Trophoblast cell (in vitro differentiated cells and primary cell): ENCODE data around the gene FGFBP1.

Source experiments
- DNase-seq, 2 donors: peaks; one replicate each; pipeline ENCODE4 v3.0.0-alpha.2; 2016
- H2AFZ ChIP-seq: 2 replicates; pipeline ENCODE4 v1.6.1; 2013; ENCODE audit warnings: low read length, moderate library complexity, mild to moderate bottlenecking; ENCODE audit not compliant: insufficient read depth, poor library complexity
- H2AK5ac ChIP-seq: 2 replicates; pipeline ENCODE4 v1.6.1; 2013; ENCODE audit warnings: mild to moderate bottlenecking, low read length
- H2BK120ac ChIP-seq: 2 replicates; pipeline ENCODE4 v1.6.1; 2013; ENCODE audit warnings: low read length, mild to moderate bottlenecking, moderate library complexity; ENCODE audit not compliant: insufficient read depth, poor library complexity
- H2BK12ac ChIP-seq: 2 replicates; pipeline ENCODE4 v1.6.1; 2013; ENCODE audit warnings: mild to moderate bottlenecking, low read length, moderate library complexity
- H2BK5ac ChIP-seq: 2 replicates; pipeline ENCODE4 v1.6.1; 2013; ENCODE audit warnings: low read length, low read depth, moderate library complexity, mild to moderate bottlenecking; ENCODE audit not compliant: poor library complexity
- H3K14ac ChIP-seq: 2 replicates; pipeline ENCODE4 v1.6.1; 2013; ENCODE audit warnings: mild to moderate bottlenecking, low read length
- H3K18ac ChIP-seq: 2 replicates; pipeline ENCODE4 v1.6.1; 2013; ENCODE audit warnings: mild to moderate bottlenecking, low read length
- H3K23ac ChIP-seq: 2 replicates; pipeline ENCODE4 v1.6.1; 2013; ENCODE audit warnings: low read length
- H3K27ac ChIP-seq: 2 replicates; pipeline ENCODE4 v1.5.1; 2013; ENCODE audit warnings: low read depth, mild to moderate bottlenecking, inconsistent platforms, low read length, moderate library complexity
- H3K27me3 ChIP-seq: 2 replicates; pipeline ENCODE4 v1.6.1; 2013; ENCODE audit warnings: inconsistent platforms, mild to moderate bottlenecking, low read length, moderate library complexity; ENCODE audit not compliant: insufficient read depth
- H3K36me3 ChIP-seq, 2 experiments: 1 replicate in 1 of 2; 2 replicates in 1 of 2; pipeline ENCODE4 v1.6.1; 2013; ENCODE audit warnings: low read length in 2 of 2, mild to moderate bottlenecking in 2 of 2, moderate library complexity in 1 of 2; ENCODE audit not compliant: insufficient read depth in 2 of 2, control insufficient read depth in 1 of 2
- H3K4ac ChIP-seq: 2 replicates; pipeline ENCODE4 v1.6.1; 2013; ENCODE audit warnings: low read depth, mild to moderate bottlenecking, low read length, moderate library complexity
- H3K4me1 ChIP-seq, 2 experiments: 1 replicate in 1 of 2; 2 replicates in 1 of 2; pipeline ENCODE4 v1.6.1; 2013; ENCODE audit warnings: low read length in 2 of 2, mild to moderate bottlenecking in 2 of 2, moderate library complexity in 1 of 2; ENCODE audit not compliant: insufficient read depth in 2 of 2, control insufficient read depth in 1 of 2
- H3K4me2 ChIP-seq: 2 replicates; pipeline ENCODE4 v1.6.1; 2013; ENCODE audit warnings: inconsistent platforms, mild to moderate bottlenecking, low read length, moderate library complexity
- H3K4me3 ChIP-seq: 2 replicates; pipeline ENCODE4 v1.5.1; 2013; ENCODE audit warnings: mild to moderate bottlenecking, low read depth, low read length, inconsistent platforms
- H3K79me1 ChIP-seq: one replicate; pipeline ENCODE4 v1.6.1; 2013; ENCODE audit warnings: low read length
- H3K79me2 ChIP-seq: 2 replicates; pipeline ENCODE4 v1.6.1; 2013; ENCODE audit warnings: low read length, mild to moderate bottlenecking; ENCODE audit not compliant: control insufficient read depth, insufficient read depth, poor library complexity
- H3K9ac ChIP-seq: 2 replicates; pipeline ENCODE4 v1.6.1; 2013; ENCODE audit warnings: mild to moderate bottlenecking, low read length
- H3K9me3 ChIP-seq: 2 replicates; pipeline ENCODE4 v1.6.1; 2013; ENCODE audit warnings: low read depth, mild to moderate bottlenecking, control low read depth, inconsistent platforms, low read length; ENCODE audit not compliant: insufficient read depth
- H4K12ac ChIP-seq: 2 replicates; pipeline ENCODE4 v1.6.1; 2013; ENCODE audit warnings: low read depth, mild to moderate bottlenecking, low read length, moderate library complexity
- H4K8ac ChIP-seq: 2 replicates; pipeline ENCODE4 v1.6.1; 2013; ENCODE audit warnings: low read depth, mild to moderate bottlenecking, low read length, moderate library complexity
- H4K91ac ChIP-seq: one replicate; pipeline ENCODE4 v1.6.1; 2013; ENCODE audit warnings: low read depth, mild to moderate bottlenecking, low read length, moderate library complexity
- WGBS: extraction: QIAGEN DNeasy Blood & Tissue Kit; methylation state at CpG from one replicate; pipeline ENCODE4 v1.1.7; 2013; ENCODE audit warnings: missing lambda C conversion rate; ENCODE audit not compliant: insufficient read length, insufficient coverage; ENCODE audit errors: extremely low coverage; 5-methylcytosine and 5-hydroxymethylcytosine counted together

The FGFBP1 gene

DNA sequence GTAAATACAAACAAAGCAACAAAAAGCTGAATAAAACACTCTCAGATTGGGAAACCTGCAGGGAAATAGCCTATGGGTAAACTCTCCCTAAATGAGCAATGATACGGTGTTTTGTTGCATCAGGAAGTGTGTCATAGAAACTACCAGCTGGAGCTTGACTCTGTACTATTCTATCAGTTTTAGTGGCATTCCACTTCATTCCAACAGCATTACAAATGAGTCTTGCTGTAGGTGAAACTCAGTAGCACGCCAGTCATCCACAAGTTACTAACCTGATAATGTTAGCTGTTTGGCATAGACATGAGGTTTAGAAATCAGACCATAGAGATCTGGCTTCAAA is 24.9 kb downstream of the FGFBP1 start:
- no peak overlapping the region for H3K23ac ChIP-seq
- H4K91ac ChIP-seq: no peak overlapping the region
- H2BK5ac ChIP-seq: peak overlapping the region; percentile 38
- H3K4me3 ChIP-seq: no peak overlapping the region
- no peak overlapping the region for H2AK5ac ChIP-seq
- H3K79me1 ChIP-seq: peaks cover 10% of the 10 kb centered on the region
- no peak overlapping the region for H3K14ac ChIP-seq
- no peak overlapping the region for H3K4ac ChIP-seq
- no CpG with 5 or more reads among the region's 2 CpGs for WGBS
- H3K9me3 ChIP-seq: peaks cover 3% of the 10 kb centered on the region
- H3K36me3 ChIP-seq: no peaks in the 10 kb centered on the region
- no peak overlapping the region for H4K12ac ChIP-seq
- H3K9ac ChIP-seq: no peak overlapping the region
- H3K79me2 ChIP-seq: no peaks in the 10 kb centered on the region
- no peak overlapping the region for H3K18ac ChIP-seq
- no peak overlapping the region for H4K8ac ChIP-seq
- no peak overlapping the region for H3K4me2 ChIP-seq
- H2BK120ac ChIP-seq: no peak overlapping the region
- peaks cover 8 to 16% of the 10 kb centered on the region in 2 experiments for H3K4me1 ChIP-seq
- peak overlapping the region; percentile 75 for H3K27ac ChIP-seq
- peak; percentile 75 to 96 for DNase-seq
- no peak overlapping the region for H2AFZ ChIP-seq
- H2BK12ac ChIP-seq: no peak overlapping the region
- no peaks in the 10 kb centered on the region for H3K27me3 ChIP-seq

DNA sequence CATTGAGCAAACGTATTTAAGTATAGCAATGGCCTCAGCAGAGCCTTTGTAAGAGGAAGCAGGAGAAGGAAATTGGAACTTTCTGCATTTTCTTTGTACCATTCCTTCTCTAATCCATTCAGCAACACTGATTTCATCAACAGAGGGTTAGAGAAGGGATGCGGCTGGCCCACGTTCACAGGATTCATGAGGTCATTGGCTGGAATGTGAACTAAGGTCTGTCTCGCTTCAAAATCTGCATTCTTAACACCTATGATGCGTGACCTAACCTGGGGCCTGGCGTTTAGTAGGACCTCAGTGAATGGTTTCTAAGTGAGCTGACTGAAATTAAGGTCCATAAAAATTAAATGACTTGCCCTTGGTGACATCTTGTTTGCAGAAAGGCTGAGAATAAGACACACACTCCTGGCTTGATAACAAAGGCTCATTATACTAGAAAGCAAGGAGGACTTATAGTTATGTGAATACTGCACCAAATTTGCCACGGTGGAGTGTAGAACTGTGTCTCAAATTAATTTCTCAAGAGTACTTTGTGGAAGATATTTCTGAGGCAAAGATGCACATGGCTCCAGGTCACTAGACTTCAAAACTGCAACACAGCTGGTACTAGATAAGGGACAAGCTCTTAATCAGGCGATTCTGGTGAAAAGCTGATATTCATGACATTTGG is 25.4 kb downstream of the FGFBP1 start:
- Histone ChIP-seq H3K4me2 (peak overlapping the region; percentile 18), H4K8ac (no peak overlapping the region), H3K36me3 (no peaks in the 10 kb centered on the region), H4K91ac (no peak overlapping the region), H3K27me3 (no peaks in the 10 kb centered on the region), H3K9me3 (peaks cover 3% of the 10 kb centered on the region), H3K4me1 (peaks cover 8 to 16% of the 10 kb centered on the region in 2 experiments), H2BK12ac (no peak overlapping the region), H4K12ac (no peak overlapping the region), H3K23ac (no peak overlapping the region), H3K9ac (no peak overlapping the region), H2AK5ac (no peak overlapping the region), H3K4me3 (no peak overlapping the region), H3K27ac (peak overlapping the region; percentile 82), H3K79me1 (peaks cover 10% of the 10 kb centered on the region), H3K18ac (no peak overlapping the region), H2AFZ (no peak overlapping the region), H3K4ac (no peak overlapping the region), H3K14ac (no peak overlapping the region), H2BK120ac (peak overlapping the region; percentile 56), H2BK5ac (peak overlapping the region; percentile 38), H3K79me2 (no peaks in the 10 kb centered on the region)
- no CpG with 5 or more reads among the region's 8 CpGs for WGBS
- DNase-seq: peak; percentile 76 to 91

DNA sequence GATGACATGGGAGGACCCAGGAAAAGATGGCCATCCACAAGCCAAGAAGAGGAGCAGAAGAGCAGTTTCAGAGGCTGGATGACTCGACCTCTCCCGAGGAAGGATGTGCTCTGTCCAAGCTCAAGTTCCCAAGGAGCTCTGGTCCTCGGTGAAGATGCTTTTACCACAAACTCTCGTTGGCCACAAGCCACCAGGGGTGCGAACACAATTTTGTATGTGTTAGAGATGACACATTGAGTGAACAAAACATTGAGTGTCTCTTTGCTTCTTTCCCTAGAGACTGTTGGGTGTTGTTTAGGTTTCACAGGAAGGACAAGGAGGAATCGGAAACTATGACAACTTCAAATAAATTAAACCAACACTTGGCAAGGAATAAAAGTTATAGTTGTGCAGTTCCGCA is 26.3 kb downstream of the FGFBP1 start:
- no peak overlapping the region for H3K23ac ChIP-seq
- no peak overlapping the region for H2BK5ac ChIP-seq
- no peaks in the 10 kb centered on the region for H3K36me3 ChIP-seq
- H2BK12ac ChIP-seq: peak overlapping the region; percentile 75
- H3K18ac ChIP-seq: no peak overlapping the region
- peaks cover 3% of the 10 kb centered on the region for H3K9me3 ChIP-seq
- H3K4me1 ChIP-seq: peaks cover 8 to 16% of the 10 kb centered on the region in 2 experiments
- H2BK120ac ChIP-seq: no peak overlapping the region
- H3K27me3 ChIP-seq: no peaks in the 10 kb centered on the region
- WGBS: no CpG with 5 or more reads among the region's 7 CpGs
- no peak overlapping the region for H4K8ac ChIP-seq
- H3K4me3 ChIP-seq: no peak overlapping the region
- peak overlapping the region; percentile 19 for H4K91ac ChIP-seq
- no peak overlapping the region for H3K4ac ChIP-seq
- no peak for DNase-seq
- H4K12ac ChIP-seq: no peak overlapping the region
- H3K4me2 ChIP-seq: no peak overlapping the region
- peak overlapping the region; percentile 82 for H3K27ac ChIP-seq
- H2AFZ ChIP-seq: no peak overlapping the region
- no peaks in the 10 kb centered on the region for H3K79me2 ChIP-seq
- no peak overlapping the region for H3K14ac ChIP-seq
- no peak overlapping the region for H2AK5ac ChIP-seq
- H3K9ac ChIP-seq: no peak overlapping the region
- peaks cover 10% of the 10 kb centered on the region for H3K79me1 ChIP-seq

DNA sequence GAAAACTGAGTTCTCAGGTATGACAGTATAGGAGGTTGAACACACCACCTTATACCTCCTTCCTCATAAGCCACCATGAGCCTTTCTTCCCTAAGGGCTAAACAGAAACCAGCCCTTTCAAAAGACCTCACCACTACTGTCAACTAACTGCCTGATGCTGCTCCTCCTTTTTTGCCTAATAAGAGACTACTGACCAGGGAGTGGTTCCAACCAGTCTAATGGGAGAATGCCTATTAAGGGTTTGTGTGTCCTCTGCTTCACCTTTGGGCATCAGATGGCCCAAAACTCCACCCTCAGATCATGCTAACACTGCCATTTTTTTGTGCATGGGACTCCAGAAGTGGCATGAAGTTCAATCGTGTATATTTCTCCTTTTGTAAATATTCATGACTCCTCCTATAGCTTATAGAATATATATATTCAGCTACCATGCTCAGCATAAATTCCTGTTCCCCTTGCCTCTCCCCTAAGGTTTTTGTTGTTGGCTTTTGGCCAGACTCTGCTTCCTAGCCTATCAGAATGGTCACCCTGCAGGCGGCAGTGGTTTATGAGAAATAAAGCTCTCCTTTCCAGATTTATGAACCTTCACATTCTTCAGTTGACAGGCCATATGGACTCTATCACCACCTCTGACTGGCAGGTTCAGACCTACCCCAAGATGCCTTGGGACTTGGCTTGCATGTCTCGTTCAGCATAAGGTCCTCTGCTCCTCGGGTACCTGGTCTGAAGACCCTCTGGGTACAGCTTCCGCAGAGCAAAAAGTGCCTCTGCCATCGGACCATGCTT is 28.2 kb downstream of the FGFBP1 start:
- H3K36me3 ChIP-seq: no peaks in the 10 kb centered on the region
- no peak overlapping the region for H2AFZ ChIP-seq
- no peak overlapping the region for H4K91ac ChIP-seq
- no peaks in the 10 kb centered on the region for H3K9me3 ChIP-seq
- no peak overlapping the region for H3K18ac ChIP-seq
- no peak overlapping the region for H3K14ac ChIP-seq
- peaks cover 15 to 19% of the 10 kb centered on the region in 2 experiments for H3K4me1 ChIP-seq
- no CpG with 5 or more reads among the region's 6 CpGs for WGBS
- H3K4me2 ChIP-seq: no peak overlapping the region
- H4K12ac ChIP-seq: no peak overlapping the region
- no peak for DNase-seq
- no peak overlapping the region for H3K4ac ChIP-seq
- no peaks in the 10 kb centered on the region for H3K27me3 ChIP-seq
- no peak overlapping the region for H3K9ac ChIP-seq
- no peak overlapping the region for H2BK5ac ChIP-seq
- H2BK12ac ChIP-seq: no peak overlapping the region
- peaks cover 12% of the 10 kb centered on the region for H3K79me1 ChIP-seq
- no peak overlapping the region for H3K27ac ChIP-seq
- H2AK5ac ChIP-seq: no peak overlapping the region
- H4K8ac ChIP-seq: no peak overlapping the region
- H3K79me2 ChIP-seq: no peaks in the 10 kb centered on the region
- no peak overlapping the region for H3K23ac ChIP-seq
- H3K4me3 ChIP-seq: no peak overlapping the region
- no peak overlapping the region for H2BK120ac ChIP-seq
